T-helper 9 cell (primary cell): ENCODE data around the gene C10orf67.
"Not testable (repeated sequence)": the region's sequence is repeated elsewhere in the genome, so short reads cannot be mapped to it uniquely, and the experiment has no call there.

Experiments used
- DNase-seq: peaks from one replicate; pipeline ENCODE4 v3.0.0-alpha.2; 2020

The C10orf67 gene

DNA sequence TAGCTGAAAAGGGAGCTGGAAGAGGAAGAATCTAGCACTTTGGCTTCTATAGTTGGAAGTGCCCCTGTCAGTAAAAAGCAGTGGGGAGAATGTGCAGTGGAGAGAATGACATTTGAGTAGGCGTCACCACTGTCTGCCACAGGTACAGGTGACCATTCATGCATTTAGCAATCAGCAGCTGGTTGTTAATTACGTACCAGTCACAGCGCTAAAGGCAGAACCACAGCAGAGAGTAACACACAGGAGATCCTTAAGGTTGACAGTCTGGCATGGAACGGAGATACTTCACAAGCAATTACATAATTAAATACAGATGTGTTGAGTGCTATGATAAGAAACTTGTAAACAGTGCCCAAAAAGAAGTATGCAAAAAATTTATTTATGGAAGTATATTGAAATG, 24.8 kb downstream of the C10orf67 start:
- DNase-seq, result no peak

DNA sequence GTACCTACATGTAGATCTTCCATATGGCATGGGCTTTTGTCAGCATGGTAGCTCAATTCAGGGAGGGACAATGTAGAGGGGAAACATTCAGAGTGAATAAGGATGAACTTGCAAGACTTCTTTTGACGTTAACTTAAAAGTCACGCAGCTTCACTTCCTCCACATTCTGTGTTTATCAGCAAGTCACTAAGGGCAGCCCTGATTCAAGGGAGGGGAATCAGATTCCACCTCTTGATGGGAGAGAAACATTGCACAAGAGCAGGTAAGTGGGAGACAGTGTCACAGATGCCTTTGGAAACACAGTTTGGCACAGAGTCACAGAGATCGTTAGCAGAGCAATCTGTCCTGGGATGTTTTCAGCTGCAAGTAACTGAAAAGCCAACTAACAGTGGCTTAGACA, 26.2 kb downstream of the C10orf67 start:
- DNase-seq, result no peak

DNA sequence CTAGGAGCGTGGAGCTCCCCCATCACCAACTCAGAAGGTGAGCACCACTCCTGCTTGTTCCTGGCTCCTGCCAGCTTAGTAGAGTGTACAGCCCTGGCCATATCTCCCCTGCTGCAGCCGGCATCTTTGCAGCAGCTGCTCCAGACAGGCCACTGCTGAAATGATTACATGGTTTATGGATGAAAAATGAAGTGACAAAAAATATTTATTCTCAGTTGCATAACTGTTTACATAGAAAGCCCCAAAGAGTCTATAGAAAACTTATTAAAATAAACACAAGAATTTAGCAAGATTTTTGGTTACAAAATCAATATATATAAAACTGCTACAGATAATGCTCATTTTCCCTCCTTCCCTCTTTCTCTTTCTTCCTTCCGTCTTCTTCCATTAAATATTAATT, 27.2 kb downstream of the C10orf67 start:
- DNase-seq, result no peak

DNA sequence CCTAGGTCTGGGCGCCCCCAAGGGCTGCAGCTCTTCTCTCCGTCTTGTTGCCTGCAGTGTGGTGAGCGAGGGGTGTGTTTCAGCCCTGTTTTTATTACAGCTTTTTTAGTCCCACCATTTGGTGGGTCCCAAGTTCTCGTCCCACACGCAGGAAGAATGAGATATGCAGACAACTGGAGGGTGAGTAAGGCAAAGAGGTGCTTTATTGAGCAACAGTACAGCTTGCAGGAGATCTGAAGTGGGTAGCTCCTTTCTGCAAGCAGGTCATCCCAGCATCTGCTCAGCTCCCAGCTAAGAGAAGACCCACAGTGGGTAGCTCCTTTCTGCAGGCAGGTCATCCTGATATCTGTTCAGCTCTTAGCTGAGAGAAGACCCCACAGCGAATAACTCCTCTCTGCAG, 28.2 kb downstream of the C10orf67 start:
- no peak for DNase-seq

DNA sequence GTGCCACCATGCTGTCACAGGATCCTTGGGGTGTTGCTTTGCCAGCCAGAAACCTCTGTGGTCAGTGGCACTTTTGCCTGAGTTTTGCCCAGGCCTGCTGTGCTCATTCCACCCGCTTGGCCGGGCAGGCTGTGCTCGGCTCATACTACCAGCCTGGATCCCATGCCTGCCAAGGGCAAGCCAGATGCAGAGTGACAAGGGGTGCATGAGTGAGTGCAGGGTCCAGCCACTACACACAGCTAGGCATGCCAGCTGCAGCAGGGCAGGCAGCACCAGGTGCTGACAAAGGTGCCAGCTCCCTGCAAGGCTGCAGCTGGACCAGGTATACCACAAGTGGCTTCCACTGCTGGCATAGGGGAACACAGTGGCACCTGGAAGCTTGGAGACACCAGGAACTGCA, 28.6 kb downstream of the C10orf67 start:
- no peak for DNase-seq

DNA sequence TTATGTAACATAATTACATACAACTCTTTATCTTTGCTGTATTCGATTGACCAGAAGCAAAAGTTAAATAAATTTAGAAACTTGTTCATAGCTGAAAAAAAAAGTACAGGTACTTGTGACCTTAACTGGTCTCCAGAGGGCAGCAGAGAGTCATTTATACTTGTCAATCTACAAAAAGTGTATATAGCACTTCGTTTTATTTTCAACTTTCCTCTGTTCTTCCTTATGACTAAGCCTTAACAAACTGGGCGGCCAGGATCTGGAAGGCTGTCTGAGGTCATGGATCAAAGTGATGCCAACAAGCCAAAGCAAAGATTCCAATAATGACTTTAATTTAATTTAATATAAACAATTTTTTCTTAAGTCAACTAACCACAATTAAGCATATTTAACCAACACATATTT, 29.8 kb downstream of the C10orf67 start:
- peak; percentile 45 for DNase-seq

DNA sequence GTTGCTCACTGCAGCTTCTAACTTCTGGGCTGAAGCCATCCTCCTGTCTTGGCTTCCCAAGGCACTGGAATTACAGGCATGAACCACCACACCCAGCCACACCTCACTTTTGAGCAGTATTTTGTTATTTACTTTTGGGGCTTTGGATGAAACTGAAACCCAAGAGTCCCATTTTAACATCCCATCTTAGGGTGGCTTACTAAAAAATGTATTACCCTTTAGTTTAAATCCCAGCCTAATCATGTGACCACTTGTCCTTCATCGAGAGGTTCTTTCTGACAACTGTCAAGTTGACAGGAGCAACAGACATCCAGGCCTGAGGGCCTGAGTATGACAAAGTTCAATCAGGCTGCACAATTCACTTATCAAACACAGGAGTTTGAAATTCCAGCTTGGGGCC, 33.6 kb downstream of the C10orf67 start:
- no peak for DNase-seq

DNA sequence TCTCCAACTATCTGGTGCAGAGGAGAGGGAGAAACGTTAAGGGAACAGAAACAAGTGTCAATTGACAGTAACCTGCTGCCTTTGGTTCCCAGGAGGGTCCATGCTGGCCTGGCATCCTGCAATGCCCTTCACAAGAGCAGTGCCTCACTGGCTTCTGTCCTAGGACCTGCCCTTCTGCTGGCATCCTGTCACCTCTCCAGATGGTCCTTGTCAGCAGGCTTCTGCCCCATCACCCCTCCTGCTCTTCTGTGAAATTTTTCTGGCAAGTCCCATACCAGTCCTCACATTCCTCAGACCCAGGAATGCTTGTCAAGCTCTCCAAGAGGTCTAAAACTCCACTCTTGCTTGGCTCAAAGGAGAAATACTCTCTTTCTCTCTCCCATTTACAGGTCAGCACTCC, 34.2 kb downstream of the C10orf67 start:
- DNase-seq, result no peak

DNA sequence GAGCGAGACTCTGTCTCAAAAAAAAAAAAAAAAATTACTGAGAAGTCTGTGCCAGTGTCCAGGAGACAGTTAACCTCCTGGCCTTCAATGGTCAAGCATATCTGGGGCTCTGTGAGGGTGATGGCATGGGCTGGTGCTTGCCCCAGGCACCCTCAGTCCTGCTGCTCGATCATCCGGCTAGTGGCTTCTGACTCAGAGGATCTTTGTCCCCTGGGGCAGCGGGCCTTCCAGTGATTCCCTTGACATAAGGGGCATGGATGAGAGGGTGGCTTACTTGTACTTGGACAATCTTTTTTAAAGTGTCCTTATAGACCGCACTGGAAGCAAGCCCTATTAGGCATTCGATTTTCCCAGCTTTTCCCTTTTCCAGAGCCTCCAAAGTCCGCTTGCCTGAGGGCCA, 44.6 kb downstream of the C10orf67 start:
- DNase-seq, result not testable (repeated sequence)

DNA sequence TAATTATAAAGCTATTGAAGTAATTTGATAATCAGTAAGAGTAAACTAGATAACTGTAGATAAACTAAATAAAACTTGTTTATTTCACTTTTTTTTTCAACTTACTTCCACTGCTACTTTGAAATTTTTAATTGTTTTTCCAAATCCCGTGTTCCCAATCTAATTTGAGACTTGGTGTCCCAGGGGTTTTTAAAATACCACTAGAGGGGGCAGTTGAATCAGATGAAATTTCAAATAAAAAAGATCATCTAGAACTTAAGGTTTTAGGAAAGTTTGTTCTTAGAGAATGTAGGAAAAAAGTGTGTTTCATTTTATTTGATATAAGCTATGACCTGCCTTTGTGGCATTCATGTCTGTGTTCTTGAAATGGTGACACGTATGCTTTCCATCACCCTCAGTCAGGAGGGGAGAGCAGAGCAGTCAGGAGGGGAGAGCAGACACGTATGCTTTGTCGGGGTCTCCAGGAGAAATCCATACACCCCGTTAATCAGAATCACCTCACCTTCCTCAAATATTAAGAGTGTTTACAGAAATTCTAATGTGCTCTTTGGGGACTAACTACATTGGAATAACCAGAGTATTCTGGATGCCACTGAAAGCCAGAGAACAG, 49.9 kb downstream of the C10orf67 start:
- no peak for DNase-seq

DNA sequence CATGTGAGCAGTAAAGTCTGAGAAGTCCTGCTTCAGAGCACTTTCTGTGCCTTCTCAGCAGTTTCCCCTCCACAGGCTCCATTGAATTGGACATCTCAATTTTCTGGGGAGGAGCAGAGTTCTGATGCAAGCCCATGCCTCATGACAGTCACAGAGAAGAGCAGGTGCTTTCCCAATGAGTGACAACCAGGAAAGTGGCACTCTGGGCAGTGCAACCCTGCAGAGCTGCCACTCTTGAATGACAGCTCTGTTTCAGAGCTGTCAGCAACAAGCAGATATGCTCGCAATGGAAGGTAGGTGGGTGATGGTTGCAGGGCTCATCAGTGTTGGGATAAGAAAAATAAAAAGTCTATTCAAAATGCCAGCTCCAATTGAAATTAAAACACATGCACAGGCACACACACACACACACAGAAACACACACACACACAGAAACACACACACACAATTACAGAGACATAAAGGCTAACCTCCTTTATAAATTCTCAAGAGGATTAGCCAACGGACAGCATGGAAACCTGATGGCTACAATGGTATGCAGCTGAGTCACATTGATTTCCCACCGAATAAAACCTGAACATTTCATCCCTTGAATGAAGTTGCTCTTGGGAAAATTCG, 50.5 kb downstream of the C10orf67 start:
- DNase-seq, result no peak

DNA sequence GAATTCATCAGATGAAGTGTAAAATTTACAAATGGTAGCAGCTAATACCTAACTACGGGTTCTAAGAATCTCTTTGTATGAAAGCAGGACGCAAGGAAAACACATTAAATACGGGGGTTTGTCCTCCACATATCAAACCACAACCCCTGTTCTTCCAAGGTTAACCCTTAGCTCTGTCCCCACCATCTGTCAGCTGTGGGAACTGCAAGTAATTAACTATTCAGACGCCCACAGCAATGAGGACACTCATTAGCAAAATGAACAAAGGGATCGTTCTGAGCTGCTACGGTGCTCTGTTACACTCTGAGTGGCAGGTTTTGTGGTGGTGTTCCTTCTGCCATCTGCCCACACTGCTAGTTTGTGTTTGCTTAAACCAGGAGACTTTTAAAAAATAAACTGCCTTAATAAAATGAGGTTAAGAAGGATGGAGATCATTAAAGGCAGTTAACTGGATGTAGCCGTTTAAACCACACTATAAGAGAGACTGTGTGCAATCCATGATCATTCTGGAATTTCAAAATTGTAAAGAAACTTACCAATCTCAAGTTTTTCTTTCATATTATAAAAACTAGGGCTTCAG, 51.4 kb downstream of the C10orf67 start:
- no peak for DNase-seq

DNA sequence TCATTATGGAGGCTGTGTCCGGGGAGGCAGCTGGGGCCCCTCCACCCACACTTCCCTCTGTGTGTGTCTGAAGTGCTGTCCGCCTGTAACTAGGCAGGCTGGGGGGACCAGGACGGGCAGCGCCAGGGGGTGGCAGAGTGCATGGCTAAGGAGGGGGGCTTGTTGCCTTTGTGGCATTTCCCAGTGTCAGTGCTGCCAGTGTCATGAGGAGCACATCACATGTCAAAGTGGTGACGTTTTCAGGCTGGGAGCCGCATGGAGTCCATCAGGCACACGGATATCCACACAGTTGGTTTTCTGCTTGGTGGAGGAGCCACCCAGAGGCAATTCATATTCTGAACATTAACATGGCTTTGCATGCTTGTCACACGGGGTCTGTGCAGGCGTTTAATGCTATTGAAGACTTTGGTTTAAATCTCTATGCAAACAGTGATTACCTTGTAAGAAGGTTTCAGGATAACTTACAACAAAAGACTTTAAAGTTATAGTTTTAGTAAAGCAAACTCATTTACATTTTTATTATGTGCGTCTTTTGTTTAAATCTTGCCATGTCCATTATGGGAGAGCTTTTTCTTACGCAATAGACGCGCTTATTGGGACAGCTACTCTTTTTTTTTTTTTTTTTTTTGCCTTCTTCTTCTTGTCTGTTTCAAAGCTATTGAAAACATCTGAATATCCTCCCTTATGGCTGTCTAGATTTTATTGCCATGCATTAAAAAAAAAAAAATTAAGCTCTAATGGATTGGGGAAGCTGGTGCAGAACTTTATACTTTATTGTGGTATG, 52.9 kb downstream of the C10orf67 start:
- DNase-seq, result no peak

DNA sequence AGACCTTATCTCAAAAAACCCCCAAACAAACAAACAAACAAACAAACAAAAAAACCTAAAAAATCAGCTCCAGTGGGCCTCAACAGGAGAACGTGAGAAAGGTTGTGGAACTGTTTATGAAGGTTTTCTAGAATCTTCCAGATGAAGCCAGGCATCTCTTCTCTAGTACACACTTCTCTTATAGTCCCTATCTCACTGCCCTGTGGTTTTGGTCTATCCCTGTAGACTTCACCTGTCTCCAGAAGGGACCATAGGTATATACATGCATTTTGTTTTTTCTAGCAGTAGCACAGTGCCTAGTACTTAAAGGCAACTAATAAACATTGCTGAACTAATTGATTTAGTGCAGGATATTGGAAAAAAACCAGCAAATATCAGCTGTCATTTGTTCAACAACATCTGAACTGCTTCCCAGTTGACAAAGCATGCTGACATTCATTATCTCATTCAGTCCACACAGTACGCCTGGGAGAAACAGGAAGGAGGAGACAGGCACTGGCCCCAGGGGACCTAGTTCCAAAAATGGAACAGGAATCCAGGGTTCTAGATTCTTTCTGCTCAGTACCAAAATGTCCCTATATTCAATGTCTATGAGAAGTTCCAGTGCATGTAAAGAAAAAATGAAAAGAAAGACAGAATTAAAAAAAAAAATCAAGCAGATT, 59.8 kb downstream of the C10orf67 start:
- DNase-seq, result no peak

DNA sequence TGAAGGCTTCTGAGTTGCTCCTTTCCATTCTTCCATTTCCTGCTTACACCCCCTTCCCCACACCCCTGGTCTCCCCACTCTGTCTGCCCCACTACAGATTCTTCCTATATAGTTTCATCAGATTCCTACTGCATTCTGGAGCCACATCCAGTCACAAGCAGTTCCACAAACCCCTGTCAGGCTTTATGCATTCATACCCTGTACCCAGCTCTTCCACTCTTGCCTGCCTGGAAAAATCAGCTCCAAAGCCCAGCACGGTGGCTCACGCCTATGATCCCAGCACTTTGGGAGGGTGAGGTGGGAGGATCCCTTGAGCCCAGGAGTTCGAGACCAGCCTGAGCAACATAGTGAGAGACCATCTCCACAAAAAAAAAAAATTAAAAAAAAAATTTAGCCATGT, 60.4 kb downstream of the C10orf67 start:
- no peak for DNase-seq

DNA sequence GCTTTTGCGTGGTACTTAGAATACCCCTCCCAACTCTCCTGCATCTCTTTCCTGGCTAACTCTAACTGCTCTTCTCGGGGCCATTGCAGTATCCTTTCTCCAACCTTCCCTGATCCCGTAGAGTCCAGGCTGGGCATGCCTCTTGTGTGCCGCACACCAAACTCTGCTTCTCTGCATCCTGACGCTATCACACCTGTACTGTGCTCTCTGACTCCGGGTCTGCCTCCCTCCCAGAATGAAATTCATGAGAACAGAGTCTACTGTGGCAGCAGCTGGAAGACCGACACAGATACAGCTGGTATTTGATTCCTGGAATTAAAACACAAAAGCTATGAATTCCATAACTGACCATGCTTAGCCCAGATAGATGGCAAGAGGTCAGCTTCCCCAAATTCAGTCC, 60.9 kb downstream of the C10orf67 start:
- no peak for DNase-seq

DNA sequence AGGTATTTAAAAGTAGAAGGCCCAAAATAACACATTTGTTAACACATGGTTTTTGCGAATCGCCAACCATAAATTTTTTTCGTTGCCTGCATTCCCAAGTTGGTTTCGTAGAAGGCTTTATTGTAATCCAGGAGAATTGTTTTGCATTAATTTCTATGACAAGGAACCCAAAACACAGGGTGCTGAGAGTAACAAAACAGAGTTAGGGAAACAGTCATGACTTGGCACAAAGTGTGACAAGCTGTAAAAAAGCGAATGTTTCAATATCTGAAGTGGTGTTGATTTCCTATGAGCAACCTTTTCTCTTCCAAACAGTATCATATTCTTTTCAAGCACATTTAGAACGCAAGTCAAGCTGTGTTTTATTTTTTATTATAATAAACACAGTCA, 63.6 kb downstream of the C10orf67 start:
- DNase-seq, result no peak

DNA sequence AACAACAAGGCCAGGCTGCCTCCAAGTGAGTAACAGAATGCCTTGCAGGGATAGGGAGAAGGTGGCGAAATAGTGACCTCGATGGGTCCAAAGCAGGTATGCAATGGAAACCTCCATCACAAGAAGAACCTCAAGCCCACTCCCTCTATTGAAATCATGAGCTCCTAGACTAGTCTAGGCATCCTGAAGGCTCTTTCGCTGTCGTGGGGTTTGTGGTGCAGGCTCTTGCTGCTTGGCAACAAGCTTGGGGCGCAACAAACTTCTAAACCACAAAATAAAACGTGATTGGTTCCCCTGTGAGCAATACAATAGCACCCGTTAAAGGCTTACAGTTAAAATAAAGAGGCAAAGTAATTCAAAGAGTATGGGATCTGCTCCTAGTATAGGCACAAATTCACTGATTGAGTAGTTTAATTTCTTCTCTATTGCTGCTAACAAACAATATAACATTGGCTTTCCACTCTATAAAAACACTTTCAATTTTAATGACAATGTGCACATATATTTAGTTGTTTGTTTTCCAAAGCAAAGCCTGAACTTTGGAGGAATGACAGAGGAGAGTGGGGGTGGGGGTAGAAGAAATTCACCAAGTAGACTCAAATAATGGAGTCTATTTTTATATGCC, 64.1 kb downstream of the C10orf67 start:
- DNase-seq, result no peak

DNA sequence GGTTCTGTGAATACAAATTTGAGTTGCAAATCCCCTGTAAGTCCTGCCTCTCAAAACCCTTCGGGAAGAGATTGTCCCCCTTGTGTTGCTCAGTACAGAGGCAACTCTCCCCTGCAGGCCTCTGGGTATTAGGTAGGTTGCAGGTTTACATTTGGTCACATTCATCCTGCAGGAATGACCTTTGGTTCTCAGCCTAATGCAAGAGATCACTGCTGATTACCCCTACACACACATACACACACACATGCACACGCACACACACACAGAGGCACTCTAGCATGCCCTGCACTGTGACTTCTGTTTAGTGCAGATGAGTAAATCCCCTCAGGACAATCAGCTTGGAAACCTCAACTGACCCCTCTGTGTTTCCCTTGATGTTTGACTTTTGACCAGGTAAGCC, 69.2 kb downstream of the C10orf67 start:
- DNase-seq, result no peak

DNA sequence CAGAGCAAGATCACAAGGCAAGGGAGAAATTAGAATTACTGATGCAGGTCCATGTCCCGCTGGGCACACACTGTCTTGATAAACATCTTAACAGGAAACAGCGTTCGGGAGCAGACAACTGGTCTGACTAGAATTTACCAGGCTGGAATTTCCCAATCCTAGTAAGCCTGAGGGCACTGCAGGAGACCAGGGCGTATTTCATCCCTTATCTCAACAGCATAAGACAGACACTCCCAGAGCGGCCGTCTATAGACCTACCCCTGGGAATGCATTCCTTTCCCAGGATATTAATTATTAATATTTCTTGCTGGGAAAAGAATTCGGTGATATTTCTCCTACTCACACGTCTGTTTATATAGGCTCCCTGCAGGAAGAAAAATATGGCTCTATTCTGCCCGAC, 70.4 kb downstream of the C10orf67 start:
- not testable (repeated sequence) for DNase-seq

DNA sequence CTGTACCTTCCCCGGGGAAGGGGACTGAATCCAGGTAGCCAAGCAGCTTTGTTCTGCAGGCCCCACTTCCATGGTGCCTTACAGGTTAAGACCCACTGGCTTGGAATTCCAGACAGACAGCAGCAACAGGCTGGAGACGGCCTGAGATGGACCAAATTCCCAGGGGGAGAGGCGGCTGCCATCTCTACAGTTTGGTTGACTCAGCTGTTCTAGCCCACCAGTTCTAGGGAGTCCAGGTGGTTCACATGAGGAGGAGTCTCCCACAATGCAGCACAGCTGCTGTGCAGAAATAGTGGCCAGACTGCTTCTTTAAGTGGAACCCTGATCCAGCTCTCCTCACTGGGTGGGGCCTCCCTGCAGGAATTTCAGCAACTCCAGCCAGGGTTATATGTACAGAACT, 74.1 kb downstream of the C10orf67 start:
- DNase-seq, result no peak

DNA sequence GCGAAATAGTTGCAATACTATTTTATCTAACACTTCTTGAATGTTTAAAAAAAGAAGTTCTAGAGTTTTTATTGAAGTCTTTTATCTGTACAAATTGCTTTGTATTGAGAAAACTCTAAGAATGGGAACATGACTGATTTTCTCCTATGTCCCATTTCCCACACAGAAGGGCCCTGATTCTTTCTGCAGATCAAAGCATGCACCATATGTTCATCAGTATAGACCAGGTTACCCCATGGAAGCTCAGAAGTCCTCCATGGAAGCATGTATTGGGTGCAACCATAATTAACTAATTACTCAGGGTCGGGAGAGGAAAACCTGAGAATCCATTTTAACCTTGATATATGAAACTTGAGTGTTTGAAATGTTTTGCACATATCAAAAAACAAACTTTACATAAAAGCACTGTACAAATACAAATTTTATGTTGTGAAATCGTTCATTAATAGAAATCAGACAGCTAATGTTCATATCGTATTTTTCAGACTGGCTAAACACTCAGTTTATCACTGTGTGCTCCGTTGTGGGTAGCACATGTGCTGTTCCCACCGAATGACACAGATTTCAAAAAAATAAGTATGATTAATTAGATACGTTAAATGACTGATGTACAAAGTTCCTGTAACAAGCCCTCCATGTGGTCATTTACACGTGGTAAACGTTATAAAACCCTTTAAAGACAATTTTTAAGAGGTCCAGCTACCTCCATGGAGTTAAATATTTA, 81.0 kb downstream of the C10orf67 start:
- DNase-seq, result no peak
